Measurements from ENCODE around the gene ATP2B2.

The ATP2B2 gene

DNA sequence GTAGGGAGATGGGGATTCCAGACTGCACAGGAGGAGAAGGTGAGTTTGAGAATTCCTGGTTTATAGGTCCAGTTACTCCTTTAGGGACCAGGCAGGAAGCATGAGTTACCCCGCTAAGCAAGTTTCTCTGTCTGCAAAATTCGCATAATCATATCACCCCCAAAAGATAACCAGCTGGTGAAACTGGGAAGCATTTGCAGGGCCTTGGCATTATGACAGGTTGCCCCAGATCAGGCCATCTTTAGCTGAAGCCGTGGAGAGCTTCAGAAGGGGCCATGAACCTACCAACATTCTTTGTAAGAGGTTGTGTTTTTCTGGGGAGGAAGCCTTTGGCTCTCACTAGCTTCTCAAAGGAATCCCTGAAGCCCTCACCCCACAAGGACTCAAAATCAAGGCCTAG lies 29.4 kb downstream of the ATP2B2 start:
- Histone ChIP-seq H4K12ac (ENCODE audit: low read depth, low read length) (no peak overlapping the region), H3K36me3 (ENCODE audit: control insufficient read depth in 1 of 2, insufficient read depth in 2 of 2, low read length in 2 of 2) (no peaks in the 10 kb centered on the region), H2AFZ (ENCODE audit: insufficient read depth, low read length, poor library complexity) (no peak overlapping the region), H3K27ac (ENCODE audit: low read depth, low read length) (no peak overlapping the region), H3K9me3 (ENCODE audit: insufficient read depth, low read depth, low read length) (peaks cover 1% of the 10 kb centered on the region), H3K79me1 (ENCODE audit: low read length) (no peaks in the 10 kb centered on the region), H3K23ac (ENCODE audit: low read length) (no peak overlapping the region), H2BK5ac (ENCODE audit: low read depth, low read length, poor library complexity) (no peak overlapping the region), H3K18ac (ENCODE audit: low read length) (no peak overlapping the region), H2BK120ac (ENCODE audit: insufficient read depth, low read length, poor library complexity) (no peak overlapping the region), H3K4me2 (ENCODE audit: low read length) (no peak overlapping the region), H3K4ac (ENCODE audit: low read depth, low read length) (no peak overlapping the region), H2BK12ac (ENCODE audit: low read length) (no peak overlapping the region), H3K79me2 (ENCODE audit: control insufficient read depth, insufficient read depth, low read length, poor library complexity) (no peaks in the 10 kb centered on the region), H3K27me3 (ENCODE audit: insufficient read depth, low read length) (no peaks in the 10 kb centered on the region), H4K8ac (ENCODE audit: low read depth, low read length) (no peak overlapping the region), H4K91ac (ENCODE audit: low read depth, low read length) (no peak overlapping the region), H3K4me1 (ENCODE audit: control insufficient read depth in 1 of 2, insufficient read depth in 2 of 2, low read length in 2 of 2) (no peaks in the 10 kb centered on the region), H2AK5ac (ENCODE audit: low read length) (no peak overlapping the region), H3K4me3 (ENCODE audit: low read depth, low read length) (no peak overlapping the region), H3K9ac (ENCODE audit: low read length) (no peak overlapping the region), H3K14ac (ENCODE audit: low read length) (no peak overlapping the region)
- no peak for DNase-seq
- no CpG with 5 or more reads among the region's 3 CpGs for WGBS (ENCODE audit: extremely low coverage, insufficient coverage, insufficient read length)

DNA sequence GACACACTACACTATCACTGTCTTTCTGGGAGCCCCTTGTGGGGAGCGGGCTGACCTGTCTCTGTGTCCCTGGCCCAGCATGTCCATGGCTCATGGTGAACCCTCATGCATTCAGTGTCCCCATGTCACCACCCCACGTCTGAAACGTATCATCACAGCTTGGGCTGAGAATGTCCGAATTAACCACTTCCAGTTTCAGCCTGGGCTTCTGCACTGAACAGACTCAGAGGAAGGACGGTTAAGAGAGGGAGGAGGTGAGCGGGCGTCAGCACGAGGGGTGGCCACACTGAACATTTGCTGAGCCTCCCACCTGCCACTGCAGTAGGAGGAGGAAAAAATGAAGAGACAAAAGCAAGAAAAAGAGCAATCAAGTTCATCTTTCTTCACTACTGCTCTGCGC lies 30.5 kb downstream of the ATP2B2 start:
- H3K27ac ChIP-seq (ENCODE audit: low read depth, low read length): no peak overlapping the region
- no peak overlapping the region for H3K4me3 ChIP-seq (ENCODE audit: low read depth, low read length)
- H3K9ac ChIP-seq (ENCODE audit: low read length): no peak overlapping the region
- H3K4ac ChIP-seq (ENCODE audit: low read depth, low read length): no peak overlapping the region
- H2BK120ac ChIP-seq (ENCODE audit: insufficient read depth, low read length, poor library complexity): no peak overlapping the region
- H3K14ac ChIP-seq (ENCODE audit: low read length): no peak overlapping the region
- no peak overlapping the region for H2AK5ac ChIP-seq (ENCODE audit: low read length)
- no peak overlapping the region for H3K4me2 ChIP-seq (ENCODE audit: low read length)
- no peaks in the 10 kb centered on the region for H3K79me1 ChIP-seq (ENCODE audit: low read length)
- H3K79me2 ChIP-seq (ENCODE audit: control insufficient read depth, insufficient read depth, low read length, poor library complexity): no peaks in the 10 kb centered on the region
- H2BK12ac ChIP-seq (ENCODE audit: low read length): no peak overlapping the region
- no peaks in the 10 kb centered on the region for H3K27me3 ChIP-seq (ENCODE audit: insufficient read depth, low read length)
- H3K4me1 ChIP-seq (ENCODE audit: control insufficient read depth in 1 of 2, insufficient read depth in 2 of 2, low read length in 2 of 2): no peaks in the 10 kb centered on the region
- H3K36me3 ChIP-seq (ENCODE audit: control insufficient read depth in 1 of 2, insufficient read depth in 2 of 2, low read length in 2 of 2): no peaks in the 10 kb centered on the region
- H2BK5ac ChIP-seq (ENCODE audit: low read depth, low read length, poor library complexity): no peak overlapping the region
- DNase-seq: no peak
- no peak overlapping the region for H4K91ac ChIP-seq (ENCODE audit: low read depth, low read length)
- H2AFZ ChIP-seq (ENCODE audit: insufficient read depth, low read length, poor library complexity): no peak overlapping the region
- no peak overlapping the region for H3K18ac ChIP-seq (ENCODE audit: low read length)
- H3K9me3 ChIP-seq (ENCODE audit: insufficient read depth, low read depth, low read length): peaks cover 1% of the 10 kb centered on the region
- no peak overlapping the region for H3K23ac ChIP-seq (ENCODE audit: low read length)
- H4K8ac ChIP-seq (ENCODE audit: low read depth, low read length): no peak overlapping the region
- H4K12ac ChIP-seq (ENCODE audit: low read depth, low read length): no peak overlapping the region
- no CpG with 5 or more reads among the region's 9 CpGs for WGBS (ENCODE audit: extremely low coverage, insufficient coverage, insufficient read length)

DNA sequence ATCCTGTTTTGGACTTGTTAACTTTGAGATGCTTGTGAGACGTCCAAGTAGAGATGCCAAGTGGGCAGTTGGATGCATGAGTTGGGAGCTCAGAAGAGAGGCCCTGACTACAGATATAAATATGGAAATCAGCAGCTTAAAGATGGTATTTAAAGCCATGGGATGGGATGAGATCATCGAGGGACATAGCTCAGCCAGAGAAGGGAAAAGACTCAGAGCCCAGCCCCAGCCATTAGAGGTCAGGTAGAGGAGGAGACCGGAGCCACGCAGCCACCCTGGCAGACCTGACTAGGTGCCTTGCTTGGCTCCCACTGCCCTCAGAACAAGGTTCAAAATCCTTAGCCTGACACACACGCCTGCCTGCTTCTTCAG lies 31.1 kb downstream of the ATP2B2 start:
- no peak overlapping the region for H2BK120ac ChIP-seq (ENCODE audit: insufficient read depth, low read length, poor library complexity)
- WGBS (ENCODE audit: extremely low coverage, insufficient coverage, insufficient read length): no CpG with 5 or more reads among the region's 5 CpGs
- no peaks in the 10 kb centered on the region for H3K79me1 ChIP-seq (ENCODE audit: low read length)

DNA sequence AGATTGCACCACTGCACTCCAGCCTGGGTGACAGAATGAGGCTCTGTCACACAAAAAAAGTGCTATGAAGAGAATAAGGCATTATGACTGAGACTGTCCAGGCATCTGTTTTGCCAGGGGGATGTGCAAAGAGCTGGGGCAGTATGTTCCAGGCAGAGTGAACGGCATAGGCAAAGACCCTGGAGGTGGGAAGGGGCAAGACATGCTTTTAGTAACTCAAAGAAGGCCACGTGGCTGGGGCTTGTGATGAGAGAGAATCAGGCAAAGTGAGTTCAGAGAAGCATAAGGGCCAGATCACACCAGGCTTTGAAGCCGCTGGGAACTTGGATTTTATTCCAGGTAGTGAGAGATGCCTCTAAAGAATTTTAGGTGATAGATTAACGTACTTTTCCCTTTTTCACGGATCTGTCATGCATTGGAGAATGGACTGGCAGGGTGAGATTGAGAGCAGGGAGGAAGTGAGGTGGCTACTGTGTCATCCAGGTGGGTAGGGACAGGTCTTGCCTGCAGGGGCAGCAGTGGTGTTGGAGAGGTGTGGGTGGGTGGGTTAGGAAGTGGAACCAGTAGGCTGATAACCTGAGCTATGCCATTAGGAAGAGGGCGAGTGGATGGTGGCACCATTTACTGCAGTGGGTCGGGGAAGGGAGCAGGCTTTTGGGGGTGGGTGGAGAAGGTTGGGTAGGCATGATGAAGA lies 31.7 kb downstream of the ATP2B2 start:
- Histone ChIP-seq H3K27ac (ENCODE audit: low read depth, low read length) (no peak overlapping the region), H3K4me2 (ENCODE audit: low read length) (no peak overlapping the region), H3K9me3 (ENCODE audit: insufficient read depth, low read depth, low read length) (peaks cover 1% of the 10 kb centered on the region), H2BK12ac (ENCODE audit: low read length) (no peak overlapping the region), H3K4me1 (ENCODE audit: control insufficient read depth in 1 of 2, insufficient read depth in 2 of 2, low read length in 2 of 2) (no peaks in the 10 kb centered on the region), H3K14ac (ENCODE audit: low read length) (no peak overlapping the region), H3K18ac (ENCODE audit: low read length) (no peak overlapping the region), H3K4ac (ENCODE audit: low read depth, low read length) (no peak overlapping the region), H3K9ac (ENCODE audit: low read length) (no peak overlapping the region), H2AFZ (ENCODE audit: insufficient read depth, low read length, poor library complexity) (no peak overlapping the region), H3K23ac (ENCODE audit: low read length) (no peak overlapping the region), H4K91ac (ENCODE audit: low read depth, low read length) (no peak overlapping the region), H2AK5ac (ENCODE audit: low read length) (no peak overlapping the region), H3K4me3 (ENCODE audit: low read depth, low read length) (no peak overlapping the region), H2BK120ac (ENCODE audit: insufficient read depth, low read length, poor library complexity) (no peak overlapping the region), H4K12ac (ENCODE audit: low read depth, low read length) (no peak overlapping the region), H4K8ac (ENCODE audit: low read depth, low read length) (no peak overlapping the region), H3K36me3 (ENCODE audit: control insufficient read depth in 1 of 2, insufficient read depth in 2 of 2, low read length in 2 of 2) (no peaks in the 10 kb centered on the region), H3K79me2 (ENCODE audit: control insufficient read depth, insufficient read depth, low read length, poor library complexity) (no peaks in the 10 kb centered on the region), H3K79me1 (ENCODE audit: low read length) (no peaks in the 10 kb centered on the region), H2BK5ac (ENCODE audit: low read depth, low read length, poor library complexity) (no peak overlapping the region), H3K27me3 (ENCODE audit: insufficient read depth, low read length) (no peaks in the 10 kb centered on the region)
- no CpG with 5 or more reads among the region's 7 CpGs for WGBS (ENCODE audit: extremely low coverage, insufficient coverage, insufficient read length)
- no peak for DNase-seq

More for the DNA sequence above, 31.1 kb downstream of the ATP2B2 start:
- Histone ChIP-seq H2AFZ (ENCODE audit: insufficient read depth, low read length, poor library complexity) (no peak overlapping the region), H3K4ac (ENCODE audit: low read depth, low read length) (no peak overlapping the region), H4K8ac (ENCODE audit: low read depth, low read length) (no peak overlapping the region), H3K14ac (ENCODE audit: low read length) (no peak overlapping the region), H2AK5ac (ENCODE audit: low read length) (no peak overlapping the region), H3K27ac (ENCODE audit: low read depth, low read length) (no peak overlapping the region), H2BK5ac (ENCODE audit: low read depth, low read length, poor library complexity) (no peak overlapping the region), H3K9ac (ENCODE audit: low read length) (no peak overlapping the region), H3K27me3 (ENCODE audit: insufficient read depth, low read length) (no peaks in the 10 kb centered on the region), H3K9me3 (ENCODE audit: insufficient read depth, low read depth, low read length) (peaks cover 1% of the 10 kb centered on the region), H3K79me2 (ENCODE audit: control insufficient read depth, insufficient read depth, low read length, poor library complexity) (no peaks in the 10 kb centered on the region), H3K18ac (ENCODE audit: low read length) (no peak overlapping the region), H3K4me3 (ENCODE audit: low read depth, low read length) (no peak overlapping the region), H3K23ac (ENCODE audit: low read length) (no peak overlapping the region), H4K91ac (ENCODE audit: low read depth, low read length) (no peak overlapping the region), H3K4me1 (ENCODE audit: control insufficient read depth in 1 of 2, insufficient read depth in 2 of 2, low read length in 2 of 2) (no peaks in the 10 kb centered on the region), H4K12ac (ENCODE audit: low read depth, low read length) (no peak overlapping the region), H3K4me2 (ENCODE audit: low read length) (no peak overlapping the region), H2BK12ac (ENCODE audit: low read length) (no peak overlapping the region), H3K36me3 (ENCODE audit: control insufficient read depth in 1 of 2, insufficient read depth in 2 of 2, low read length in 2 of 2) (no peaks in the 10 kb centered on the region)
- DNase-seq: no peak
